Neural progenitor cell (in vitro differentiated cells): Measurements from ENCODE around the gene SZRD1.

Experiments
- CTCF ChIP-seq: fragments of 200-600 bp; sonication (generic); IDR thresholded peaks from 2 replicates; pipeline ENCODE4 v1.5.1; 2017; ENCODE audit warnings: antibody characterized with exemption, mild to moderate bottlenecking
- EZH2phosphoT487 ChIP-seq: fragments of 200-600 bp; sonication (generic); IDR thresholded peaks from 2 replicates; pipeline ENCODE4 v1.6.1; 2017; ENCODE audit warnings: antibody characterized with exemption

- TF ChIP-seq CTCF (no peak), EZH2phosphoT487 (no peak)
These were observed 16.8 kb downstream of the SZRD1 start for GRCh38 chr1:16383888-16384287.
